ENCODE measurements around the gene AP1B1. TPM values are rescaled to one million over a fixed set of nuclear protein-coding genes. Genes with fewer than 3 reads are reported as not detected.

Gene AP1B1
- total RNA-seq, 1 donor from 2014 or later = 60.9 TPM

DNA sequence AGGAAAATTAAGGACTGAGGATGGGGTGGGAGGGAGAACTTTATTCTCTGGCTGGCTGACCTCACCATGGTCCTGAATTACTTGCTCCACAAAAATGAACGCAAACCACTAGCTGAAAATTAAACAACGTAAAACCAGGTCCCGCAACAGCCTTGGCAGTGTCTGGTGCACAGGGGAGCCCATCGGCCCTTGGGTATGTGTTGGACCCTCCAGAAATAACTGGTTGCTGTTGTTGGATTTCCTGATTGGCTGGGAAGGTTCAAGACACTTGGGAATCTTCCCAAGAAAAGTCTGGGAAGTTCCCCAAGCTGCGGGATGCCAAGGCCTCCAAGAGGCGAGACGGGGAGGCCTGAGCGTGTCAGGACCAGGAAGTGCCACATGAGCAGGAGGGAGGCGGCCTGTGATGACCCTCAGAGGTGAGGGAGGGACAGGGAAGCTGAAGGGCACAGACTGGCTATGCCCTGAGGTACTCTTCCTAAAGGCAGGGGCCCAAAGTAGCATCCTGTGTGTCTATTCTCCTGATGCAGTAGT is 62.5 kb downstream of the AP1B1 start:
- no peaks in the 10 kb centered on the region for H3K36me3 Mint-ChIP-seq
- no peak overlapping the region for H3K4me3 Mint-ChIP-seq
- DNase-seq (ENCODE audit: extremely low spot score, unreplicated experiment) = no peak
- H3K27me3 Mint-ChIP-seq = no peaks in the 10 kb centered on the region
- no peak overlapping the region for H3K27ac Mint-ChIP-seq
- no peaks in the 10 kb centered on the region for H3K9me3 Mint-ChIP-seq
- peaks cover 8% of the 10 kb centered on the region for H3K4me1 Mint-ChIP-seq (ENCODE audit: unreplicated experiment)
- TF ChIP-seq, protein P1, sequence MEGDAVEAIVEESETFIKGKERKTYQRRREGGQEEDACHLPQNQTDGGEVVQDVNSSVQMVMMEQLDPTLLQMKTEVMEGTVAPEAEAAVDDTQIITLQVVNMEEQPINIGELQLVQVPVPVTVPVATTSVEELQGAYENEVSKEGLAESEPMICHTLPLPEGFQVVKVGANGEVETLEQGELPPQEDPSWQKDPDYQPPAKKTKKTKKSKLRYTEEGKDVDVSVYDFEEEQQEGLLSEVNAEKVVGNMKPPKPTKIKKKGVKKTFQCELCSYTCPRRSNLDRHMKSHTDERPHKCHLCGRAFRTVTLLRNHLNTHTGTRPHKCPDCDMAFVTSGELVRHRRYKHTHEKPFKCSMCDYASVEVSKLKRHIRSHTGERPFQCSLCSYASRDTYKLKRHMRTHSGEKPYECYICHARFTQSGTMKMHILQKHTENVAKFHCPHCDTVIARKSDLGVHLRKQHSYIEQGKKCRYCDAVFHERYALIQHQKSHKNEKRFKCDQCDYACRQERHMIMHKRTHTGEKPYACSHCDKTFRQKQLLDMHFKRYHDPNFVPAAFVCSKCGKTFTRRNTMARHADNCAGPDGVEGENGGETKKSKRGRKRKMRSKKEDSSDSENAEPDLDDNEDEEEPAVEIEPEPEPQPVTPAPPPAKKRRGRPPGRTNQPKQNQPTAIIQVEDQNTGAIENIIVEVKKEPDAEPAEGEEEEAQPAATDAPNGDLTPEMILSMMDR (conservative IDR thresholded peaks at IDR 0.05) = no peak

DNA sequence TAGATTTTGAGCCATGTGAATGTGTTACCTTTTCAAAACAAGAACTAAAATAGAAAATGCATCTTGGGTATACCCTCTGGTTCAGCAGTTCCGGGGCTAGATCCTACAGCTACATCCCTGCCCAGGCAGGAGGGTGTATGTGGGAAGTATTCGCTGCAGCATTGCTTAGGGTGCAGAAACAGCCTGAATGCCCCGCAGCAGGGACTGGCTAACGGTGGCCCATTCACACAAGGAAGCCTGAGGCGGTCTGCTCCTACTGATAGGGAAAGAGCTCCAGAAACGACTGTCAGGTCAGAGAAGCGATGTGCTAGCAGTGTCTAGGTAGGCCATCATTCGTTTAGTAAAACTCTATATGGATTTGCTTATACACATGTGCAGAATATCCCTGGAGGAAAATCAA is 63.0 kb downstream of the AP1B1 start:
- Mint-ChIP-seq H3K27ac (no peak overlapping the region), H3K4me1 (ENCODE audit: unreplicated experiment) (peaks cover 4% of the 10 kb centered on the region), H3K4me3 (no peak overlapping the region)

DNA sequence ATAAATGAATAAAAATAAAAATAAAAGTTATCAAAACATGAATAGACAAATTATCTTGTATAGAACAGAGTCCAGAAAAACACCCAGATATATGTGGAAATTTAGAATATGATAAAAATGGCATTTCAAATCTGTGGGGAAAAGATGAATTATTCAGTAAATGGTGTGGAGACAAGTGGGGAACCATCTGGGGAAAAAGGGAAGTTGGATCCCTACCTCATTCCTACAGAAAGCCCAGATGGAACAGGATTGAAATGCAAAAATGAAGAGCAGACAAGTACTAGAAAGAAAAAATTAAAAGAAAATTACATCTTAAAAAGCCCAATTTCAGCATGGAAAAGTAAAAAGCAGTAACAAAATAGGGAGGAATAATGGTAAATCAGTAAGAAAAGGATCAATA is 64.7 kb downstream of the AP1B1 start:
- H3K27me3 Mint-ChIP-seq = no peaks in the 10 kb centered on the region
- no peak overlapping the region for H3K4me3 Mint-ChIP-seq
- H3K4me1 Mint-ChIP-seq (ENCODE audit: unreplicated experiment) = no peaks in the 10 kb centered on the region
- H3K36me3 Mint-ChIP-seq = no peaks in the 10 kb centered on the region
- no peak for DNase-seq (ENCODE audit: extremely low spot score, unreplicated experiment)
- TF ChIP-seq, protein P1 (conservative IDR thresholded peaks at IDR 0.05) = no peak
- H3K27ac Mint-ChIP-seq = no peak overlapping the region
- H3K9me3 Mint-ChIP-seq = no peaks in the 10 kb centered on the region

More for the DNA sequence above, 63.0 kb downstream of the AP1B1 start:
- TF ChIP-seq, protein P1 (conservative IDR thresholded peaks at IDR 0.05) = no peak
- Mint-ChIP-seq H3K36me3 (no peaks in the 10 kb centered on the region), H3K9me3 (no peaks in the 10 kb centered on the region), H3K27me3 (no peaks in the 10 kb centered on the region)
- DNase-seq (ENCODE audit: extremely low spot score, unreplicated experiment) = no peak

DNA sequence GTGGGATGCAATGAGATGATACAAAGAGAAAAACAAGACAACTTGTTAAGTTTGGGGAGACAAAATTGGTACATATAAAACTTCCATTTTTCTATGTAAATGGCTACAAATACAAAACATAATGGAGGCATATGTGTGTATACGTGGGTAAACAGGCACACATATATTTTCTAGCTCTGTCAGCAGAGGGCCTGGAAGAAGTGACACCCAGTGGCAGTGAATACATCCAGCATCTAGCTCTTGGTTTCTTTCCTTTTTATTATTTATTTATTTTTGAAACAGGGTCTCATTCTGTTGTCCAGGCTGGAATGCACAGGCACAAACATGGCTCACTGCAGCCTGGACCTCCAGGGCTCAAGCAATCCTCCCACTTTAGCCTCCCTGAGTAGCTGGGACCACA is 67.8 kb downstream of the AP1B1 start:
- Mint-ChIP-seq H3K9me3 (no peaks in the 10 kb centered on the region), H3K27ac (no peak overlapping the region), H3K36me3 (no peaks in the 10 kb centered on the region), H3K4me1 (ENCODE audit: unreplicated experiment) (peaks cover 4% of the 10 kb centered on the region), H3K4me3 (no peak overlapping the region), H3K27me3 (peaks cover 20% of the 10 kb centered on the region)
- no peak for DNase-seq (ENCODE audit: extremely low spot score, unreplicated experiment)
- TF ChIP-seq, protein P1 (conservative IDR thresholded peaks at IDR 0.05) = peak; percentile 46

DNA sequence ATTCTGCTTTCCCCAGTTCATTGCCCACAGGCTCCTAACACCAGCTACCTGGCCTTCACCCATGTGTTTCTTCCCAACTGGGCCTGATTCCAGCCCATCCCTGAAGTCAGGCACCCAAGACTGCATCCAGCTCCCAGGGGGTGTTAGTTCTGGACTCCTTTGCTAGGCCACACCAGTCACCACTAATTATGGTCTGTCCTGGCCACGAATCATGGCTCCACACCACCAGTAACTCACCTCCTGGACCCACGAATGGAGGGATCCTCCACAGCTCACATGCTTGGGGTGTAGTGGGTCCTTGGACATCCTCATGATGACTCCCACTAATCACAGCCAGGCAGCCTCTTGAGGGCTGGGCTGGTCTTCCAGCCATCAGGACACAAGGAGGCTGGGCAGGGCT is 69.3 kb downstream of the AP1B1 start:
- H3K27me3 Mint-ChIP-seq = peaks cover 28% of the 10 kb centered on the region
- H3K27ac Mint-ChIP-seq = no peak overlapping the region
- H3K9me3 Mint-ChIP-seq = no peaks in the 10 kb centered on the region
- TF ChIP-seq, protein P1 (conservative IDR thresholded peaks at IDR 0.05) = no peak
- no peaks in the 10 kb centered on the region for H3K36me3 Mint-ChIP-seq
- no peak for DNase-seq (ENCODE audit: extremely low spot score, unreplicated experiment)
- H3K4me1 Mint-ChIP-seq (ENCODE audit: unreplicated experiment) = peaks cover 10% of the 10 kb centered on the region
- no peak overlapping the region for H3K4me3 Mint-ChIP-seq

All from type B pancreatic cell (in vitro differentiated cells).